HL-60 (cell line): ENCODE results near the gene ZNRF3.
"Not testable (repeated sequence)": the region's sequence is repeated elsewhere in the genome, so short reads cannot be mapped to it uniquely, and the experiment has no call there.

Experiments used
- DNase-seq, 2 experiments: peaks; one replicate each; pipeline ENCODE4 v3.0.0-alpha.2; 2010 to 2020; ENCODE audit warnings: low read depth in 1 of 2, low spot score in 1 of 2
- H3K27ac ChIP-seq: fragments of 250-450 bp; sonication (Bioruptor Pico); replicated peaks from 2 replicates; pipeline ENCODE4 v1.5.1; 2020; ENCODE audit warnings: mild to moderate bottlenecking, moderate library complexity
- H3K27me3 ChIP-seq: fragments of 250-450 bp; sonication (Bioruptor Pico); 2 replicates; pipeline ENCODE4 v1.5.1; 2021; ENCODE audit warnings: mild to moderate bottlenecking, moderate library complexity; ENCODE audit not compliant: insufficient read depth, poor library complexity, severe bottlenecking
- H3K4me3 ChIP-seq: replicated peaks from 2 replicates; pipeline ENCODE4 v1.5.1; 2011; ENCODE audit warnings: mild to moderate bottlenecking, control low read depth, low read length; ENCODE audit not compliant: insufficient read depth
- CTCF ChIP-seq: IDR thresholded peaks from one replicate; pipeline ENCODE4 v1.5.1; 2011; ENCODE audit warnings: low read length, control low read depth, inconsistent platforms; ENCODE audit not compliant: insufficient read depth
- GABPA ChIP-seq: IDR thresholded peaks from 2 replicates; pipeline ENCODE4 v1.6.1; 2012; ENCODE audit warnings: low read depth
- POLR2AphosphoS5 ChIP-seq: IDR thresholded peaks from 2 replicates; pipeline ENCODE4 v1.6.1; 2012; ENCODE audit warnings: low read depth
- SPI1 ChIP-seq: IDR thresholded peaks from 2 replicates; pipeline ENCODE4 v1.6.1; 2012; ENCODE audit warnings: low read depth, mild to moderate bottlenecking, borderline replicate concordance
- TF ChIP-seq, protein P1 (sequence below): IDR thresholded peaks from 2 replicates; pipeline ENCODE4 v1.6.1; 2012; ENCODE audit warnings: low read depth; ENCODE audit not compliant: insufficient replicate concordance

Gene ZNRF3

DNA sequence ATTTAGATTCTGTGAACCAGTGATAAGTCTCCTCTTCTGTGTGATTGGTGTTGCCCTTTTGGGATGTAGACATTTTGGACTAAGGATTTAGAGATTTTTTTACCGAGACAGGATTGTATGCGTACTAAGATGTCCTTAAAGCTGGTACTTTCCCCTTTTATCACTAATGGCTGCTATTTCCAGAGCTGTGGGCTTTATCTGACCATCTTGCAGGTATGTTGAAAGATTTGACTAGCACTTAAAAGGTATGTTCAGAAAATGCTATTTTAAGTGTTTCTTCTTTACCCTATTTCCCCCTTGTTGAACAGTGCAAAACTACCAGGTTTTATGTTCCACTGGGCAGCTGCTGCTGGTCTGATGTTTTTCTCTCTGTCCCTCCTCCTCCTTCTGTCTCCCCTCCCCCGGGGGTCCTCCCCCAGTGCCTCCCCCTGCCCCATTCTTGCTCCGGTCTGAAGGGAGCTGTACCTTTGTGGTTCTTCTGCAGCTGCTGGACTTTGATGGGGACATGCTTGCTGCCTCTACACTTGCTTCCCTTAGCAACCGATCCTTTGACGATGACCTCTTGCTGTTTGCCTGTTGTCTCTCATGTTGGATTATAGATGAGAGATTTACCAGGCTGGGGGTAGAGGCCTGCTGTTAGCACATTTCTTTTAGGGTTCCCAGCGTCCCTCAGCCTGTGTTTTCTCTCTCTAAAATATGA, 59.6 kb downstream of the ZNRF3 start:
- Histone ChIP-seq H3K27ac (no peak overlapping the region), H3K4me3 (no peak overlapping the region), H3K27me3 (no peaks in the 10 kb centered on the region)
- TF ChIP-seq POLR2AphosphoS5, result no peak
- DNase-seq, result no peak

DNA sequence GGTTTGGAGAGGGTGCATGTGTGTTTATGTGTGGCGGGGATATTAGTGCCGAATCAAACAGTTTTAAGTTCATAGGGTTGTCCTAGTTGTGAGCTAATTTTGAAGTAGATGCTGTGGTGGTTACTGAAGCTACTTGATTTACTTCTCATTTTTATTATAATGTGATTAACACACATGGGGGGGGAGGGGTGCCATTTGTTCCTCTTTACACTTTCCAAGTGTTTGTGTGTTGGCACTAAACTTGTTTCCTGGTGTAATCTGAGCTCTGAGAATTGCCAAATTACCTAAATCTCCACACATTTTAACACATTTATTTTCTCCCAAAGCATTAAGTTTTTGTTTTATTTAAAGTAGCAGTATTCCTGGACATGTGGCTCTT, 60.1 kb downstream of the ZNRF3 start:
- DNase-seq, result peak in 1 of 2 experiments; percentile 81
- TF ChIP-seq GABPA, result no peak
- TF ChIP-seq, protein P1, sequence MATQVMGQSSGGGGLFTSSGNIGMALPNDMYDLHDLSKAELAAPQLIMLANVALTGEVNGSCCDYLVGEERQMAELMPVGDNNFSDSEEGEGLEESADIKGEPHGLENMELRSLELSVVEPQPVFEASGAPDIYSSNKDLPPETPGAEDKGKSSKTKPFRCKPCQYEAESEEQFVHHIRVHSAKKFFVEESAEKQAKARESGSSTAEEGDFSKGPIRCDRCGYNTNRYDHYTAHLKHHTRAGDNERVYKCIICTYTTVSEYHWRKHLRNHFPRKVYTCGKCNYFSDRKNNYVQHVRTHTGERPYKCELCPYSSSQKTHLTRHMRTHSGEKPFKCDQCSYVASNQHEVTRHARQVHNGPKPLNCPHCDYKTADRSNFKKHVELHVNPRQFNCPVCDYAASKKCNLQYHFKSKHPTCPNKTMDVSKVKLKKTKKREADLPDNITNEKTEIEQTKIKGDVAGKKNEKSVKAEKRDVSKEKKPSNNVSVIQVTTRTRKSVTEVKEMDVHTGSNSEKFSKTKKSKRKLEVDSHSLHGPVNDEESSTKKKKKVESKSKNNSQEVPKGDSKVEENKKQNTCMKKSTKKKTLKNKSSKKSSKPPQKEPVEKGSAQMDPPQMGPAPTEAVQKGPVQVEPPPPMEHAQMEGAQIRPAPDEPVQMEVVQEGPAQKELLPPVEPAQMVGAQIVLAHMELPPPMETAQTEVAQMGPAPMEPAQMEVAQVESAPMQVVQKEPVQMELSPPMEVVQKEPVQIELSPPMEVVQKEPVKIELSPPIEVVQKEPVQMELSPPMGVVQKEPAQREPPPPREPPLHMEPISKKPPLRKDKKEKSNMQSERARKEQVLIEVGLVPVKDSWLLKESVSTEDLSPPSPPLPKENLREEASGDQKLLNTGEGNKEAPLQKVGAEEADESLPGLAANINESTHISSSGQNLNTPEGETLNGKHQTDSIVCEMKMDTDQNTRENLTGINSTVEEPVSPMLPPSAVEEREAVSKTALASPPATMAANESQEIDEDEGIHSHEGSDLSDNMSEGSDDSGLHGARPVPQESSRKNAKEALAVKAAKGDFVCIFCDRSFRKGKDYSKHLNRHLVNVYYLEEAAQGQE, result no peak
- TF ChIP-seq SPI1, result no peak
- TF ChIP-seq CTCF, result no peak
- no peak for TF ChIP-seq POLR2AphosphoS5
- Histone ChIP-seq H3K27me3 (no peaks in the 10 kb centered on the region), H3K4me3 (no peak overlapping the region), H3K27ac (no peak overlapping the region)

DNA sequence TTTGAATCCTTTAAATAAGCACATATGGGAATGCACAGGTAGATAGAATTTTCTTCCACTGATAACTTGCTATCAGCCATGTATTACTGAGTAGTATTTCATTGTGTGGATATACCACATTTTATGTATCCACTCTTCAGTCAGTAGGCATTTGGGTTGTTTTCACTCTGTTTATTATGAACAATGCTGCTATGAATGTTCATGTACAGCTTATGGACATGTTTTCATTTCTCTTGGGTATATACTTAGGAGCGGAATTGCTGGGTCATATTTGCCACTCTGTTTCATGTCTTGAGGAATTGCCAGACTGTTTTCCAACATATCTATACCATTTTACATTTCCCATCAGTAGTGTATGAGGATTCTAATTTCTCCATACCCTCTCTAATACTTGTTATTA, 63.8 kb downstream of the ZNRF3 start:
- no peaks in the 10 kb centered on the region for H3K27me3 ChIP-seq
- no peak for DNase-seq
- no peak overlapping the region for H3K27ac ChIP-seq
- H3K4me3 ChIP-seq, result no peak overlapping the region
- no peak for TF ChIP-seq CTCF
- TF ChIP-seq, protein P1, result no peak
- no peak for TF ChIP-seq SPI1
- no peak for TF ChIP-seq GABPA
- TF ChIP-seq POLR2AphosphoS5, result no peak

DNA sequence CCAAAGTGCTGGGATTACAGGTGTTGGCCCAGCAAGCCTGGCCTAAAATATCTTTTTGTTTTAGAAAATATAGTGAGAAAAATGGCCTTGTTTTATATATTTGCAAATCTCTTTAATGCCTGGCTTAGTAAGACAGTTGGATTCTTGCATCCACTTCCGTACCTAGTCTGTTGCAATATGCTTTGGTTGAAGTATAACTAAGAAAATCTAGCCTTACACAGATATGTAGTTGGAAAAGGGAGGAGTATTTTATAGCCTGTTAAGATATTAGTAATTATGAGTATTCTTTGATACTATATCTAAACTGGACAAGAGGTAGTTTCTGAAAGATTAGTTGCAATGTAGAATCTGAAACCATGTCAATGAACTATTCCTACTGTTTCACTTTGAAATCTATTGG, 65.1 kb downstream of the ZNRF3 start:
- no peak for DNase-seq
- TF ChIP-seq, protein P1, result no peak
- TF ChIP-seq CTCF (no peak), SPI1 (no peak), POLR2AphosphoS5 (no peak), GABPA (no peak)
- no peak overlapping the region for H3K27ac ChIP-seq
- H3K27me3 ChIP-seq, result no peaks in the 10 kb centered on the region
- no peak overlapping the region for H3K4me3 ChIP-seq

GRCh38 chr22:28948860-28949551, 65.6 kb downstream of the ZNRF3 start:
- not testable (repeated sequence) for H3K27ac ChIP-seq

More at GRCh38 chr22:28948860-28949551, 65.6 kb downstream of the ZNRF3 start:
- H3K27me3 ChIP-seq, DNase-seq, H3K4me3 ChIP-seq: not testable (repeated sequence)
